GM18909 (cell line): ENCODE results near the gene CHMP4A.
"Not testable (repeated sequence)": the region's sequence is repeated elsewhere in the genome, so short reads cannot be mapped to it uniquely, and the experiment has no call there.

ENCODE experiments used
- ATAC-seq: cut with Tn5 transposase; IDR thresholded peaks from one replicate; pipeline ENCODE4 v1.9.1; 2021; ENCODE audit warnings: mild to moderate bottlenecking; ENCODE audit not compliant: unreplicated experiment, poor library complexity

Gene CHMP4A

GRCh38 chr14:24231263-24232120, 18.2 kb upstream of the CHMP4A start:
- ATAC-seq: peak; percentile 15

DNA sequence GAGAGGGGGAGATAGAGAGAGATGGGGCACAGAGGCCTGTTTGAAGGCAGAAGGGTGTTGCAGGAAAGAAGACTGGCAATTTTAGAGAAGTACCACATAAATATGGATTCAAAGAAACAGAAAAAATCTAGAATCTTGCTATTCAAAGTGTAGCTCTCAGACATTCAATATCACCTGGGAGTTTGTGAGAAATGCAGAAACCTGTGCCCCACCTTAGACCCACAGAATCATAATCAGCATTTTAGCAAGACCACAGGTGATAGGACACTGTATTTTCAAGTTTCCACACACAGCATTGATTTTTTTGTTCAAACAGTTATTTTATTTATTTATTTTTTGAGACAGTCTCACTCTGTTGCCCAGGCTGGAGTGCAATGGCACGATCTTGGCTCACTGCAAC, 15.6 kb upstream of the CHMP4A start:
- no peak for ATAC-seq

DNA sequence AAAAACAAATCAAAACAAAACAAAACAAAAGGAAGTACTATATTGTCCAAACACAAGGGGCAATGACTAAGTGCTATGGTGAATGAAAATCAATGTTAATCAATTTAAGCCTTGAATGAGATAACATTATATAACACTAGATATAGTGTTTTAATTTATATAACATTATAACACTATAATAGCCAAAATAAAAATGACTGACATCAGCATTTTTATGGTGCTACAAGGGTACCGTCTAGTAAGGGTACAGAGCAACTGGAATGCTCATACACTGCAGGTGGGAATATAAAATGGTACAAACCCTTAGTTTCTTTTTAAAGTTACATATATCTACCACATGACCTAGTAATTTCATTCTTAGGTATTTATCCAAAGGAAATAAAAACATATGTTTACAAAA, 13.2 kb upstream of the CHMP4A start:
- no peak for ATAC-seq

- no peak for ATAC-seq
These were observed 11.4 kb upstream of the CHMP4A start for GRCh38 chr14:24224618-24225071.

GRCh38 chr14:24222987-24223386, 9.7 kb upstream of the CHMP4A start:
- ATAC-seq: not testable (repeated sequence)

DNA sequence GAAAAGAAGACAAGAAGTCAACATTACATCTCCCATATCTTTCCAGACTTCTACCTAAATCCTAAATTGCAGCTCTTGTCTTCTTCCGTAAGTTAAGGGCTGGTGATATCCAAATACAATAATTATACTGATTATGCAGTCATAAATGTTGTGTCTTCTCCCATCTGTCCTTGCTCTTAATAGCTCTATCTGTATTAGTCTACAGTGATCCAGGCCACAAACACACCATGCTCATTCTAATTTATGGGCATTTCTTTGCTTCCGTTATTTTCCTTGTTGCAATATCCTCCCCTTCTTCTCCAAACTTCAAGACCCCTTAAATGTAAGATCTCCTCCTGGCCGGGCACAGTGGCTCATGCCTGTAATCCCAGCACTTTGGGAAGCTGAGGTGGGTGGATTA, 6.2 kb upstream of the CHMP4A start:
- no peak for ATAC-seq

- ATAC-seq: no peak
These were observed 5.8 kb upstream of the CHMP4A start for GRCh38 chr14:24219080-24219479.

GRCh38 chr14:24216876-24217275, 3.6 kb upstream of the CHMP4A start:
- not testable (repeated sequence) for ATAC-seq

DNA sequence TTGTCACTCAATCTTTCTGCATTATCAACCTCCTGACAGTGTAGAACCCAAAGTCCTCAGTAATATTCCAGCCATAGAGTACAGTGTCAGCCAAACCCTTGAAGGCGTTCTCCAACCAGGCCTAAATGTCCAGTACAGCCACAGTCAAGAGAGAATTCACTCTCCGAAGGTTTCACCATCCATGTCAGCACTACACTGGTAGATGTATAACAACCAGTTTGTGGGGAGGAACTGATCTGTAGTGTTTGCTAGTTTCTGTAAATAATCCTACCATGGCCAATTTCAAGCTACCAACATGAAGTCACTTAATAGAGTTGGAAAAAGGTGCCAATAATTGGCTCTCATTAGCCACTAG, 3.0 kb upstream of the CHMP4A start:
- ATAC-seq: no peak

- peak; percentile 73 for ATAC-seq
These were observed 2.4 kb upstream of the CHMP4A start, which contains the start of gene MDP1 for GRCh38 chr14:24215495-24216344. MDP1 (minus strand) TSS chr14:24216066; CDS start chr14:24215955, 111 bp downstream.

DNA sequence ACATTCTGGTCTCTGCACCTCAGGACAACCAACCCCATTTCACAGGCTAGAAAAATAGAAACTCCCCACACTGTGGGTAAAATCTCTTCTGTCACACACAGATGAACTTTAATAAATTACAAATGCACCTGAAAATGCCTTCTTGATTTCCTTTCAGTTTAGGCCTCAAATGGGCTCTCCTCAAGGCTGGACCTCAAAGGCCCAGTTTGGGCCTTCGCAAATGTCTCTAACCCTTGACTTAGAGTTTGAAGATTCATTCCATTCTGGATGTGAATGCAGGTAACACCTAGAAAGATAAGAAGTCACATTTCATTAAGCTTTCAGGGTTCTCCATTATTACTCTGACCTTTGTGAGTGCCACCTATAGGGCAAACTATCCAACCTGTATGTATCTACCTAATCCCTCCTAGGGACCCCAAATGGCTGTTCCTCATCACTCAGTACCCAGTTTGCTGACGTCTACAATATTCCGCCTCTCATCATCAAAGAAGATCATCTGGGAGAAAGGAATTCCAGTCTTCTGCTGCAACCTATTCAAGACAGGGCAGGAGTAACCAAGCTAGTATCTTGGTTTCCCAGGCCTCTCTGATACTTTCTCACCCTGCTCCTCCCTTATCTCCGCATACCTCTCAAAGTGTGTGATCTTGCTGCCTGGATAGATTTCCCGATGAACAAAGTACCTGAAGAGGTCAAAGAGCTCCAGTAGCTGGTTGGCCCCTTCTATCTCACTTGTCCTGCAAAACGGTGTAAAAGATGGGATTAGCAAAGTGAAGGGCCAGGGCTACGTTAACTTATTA, 776 bp upstream of the CHMP4A start:
- ATAC-seq: no peak

- ATAC-seq: no peak
These were observed 2.0 kb downstream of the CHMP4A start for GRCh38 chr14:24211311-24211710.

DNA sequence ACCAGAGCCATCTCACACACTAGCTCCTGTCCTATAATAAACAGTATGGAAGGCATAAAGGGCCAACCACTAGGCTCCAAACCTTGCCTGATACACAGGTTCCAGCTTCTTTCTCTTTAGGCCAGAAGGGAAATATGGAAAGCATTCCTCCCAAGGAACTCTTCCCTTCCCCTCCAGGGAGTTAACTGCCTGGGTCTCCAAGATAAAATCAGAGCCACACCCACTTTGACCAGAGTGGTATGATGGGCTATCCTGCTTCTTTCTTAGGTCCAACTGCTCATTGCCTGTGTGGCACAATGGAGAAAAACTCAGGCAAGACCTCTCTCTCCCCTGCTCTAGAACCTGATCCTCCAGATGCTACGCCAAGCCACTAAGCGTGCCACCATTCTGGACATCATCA, 5.7 kb downstream of the CHMP4A start:
- ATAC-seq: no peak

GRCh38 chr14:24207104-24207551, 6.2 kb downstream of the CHMP4A start:
- ATAC-seq: no peak

- ATAC-seq: no peak
These were observed 6.8 kb downstream of the CHMP4A start for GRCh38 chr14:24206260-24207103.

GRCh38 chr14:24204163-24205146, 8.8 kb downstream of the CHMP4A start:
- no peak for ATAC-seq

DNA sequence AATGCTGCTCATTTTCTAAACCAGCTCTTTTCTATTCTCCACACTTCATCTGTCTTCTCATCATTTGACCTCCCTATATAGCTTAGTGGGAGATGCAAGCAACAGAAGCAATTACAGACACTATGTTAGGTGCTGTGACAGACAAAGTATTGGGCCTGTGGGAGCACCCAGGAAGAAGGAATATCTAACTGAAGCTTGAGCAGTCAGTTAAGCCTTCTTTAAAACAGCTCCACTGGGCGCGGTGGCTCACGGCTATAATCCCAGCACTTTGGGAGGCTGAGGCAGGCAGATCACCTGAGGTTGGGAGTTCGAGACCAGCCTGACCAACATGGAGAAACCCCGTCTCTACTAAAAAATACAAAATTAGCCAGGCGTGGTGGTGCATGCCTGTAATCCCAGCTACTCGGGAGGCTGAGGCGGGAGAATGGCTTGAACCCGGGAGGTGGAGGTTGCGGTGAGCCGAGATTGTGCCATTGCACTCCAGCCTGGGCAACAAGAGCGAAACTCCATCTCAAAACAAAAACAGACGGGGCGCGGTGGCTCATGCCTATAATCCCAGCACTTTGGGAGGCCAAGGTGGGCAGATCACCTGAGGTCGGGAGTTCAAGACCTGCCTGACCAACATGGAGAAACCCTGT, 9.9 kb downstream of the CHMP4A start:
- ATAC-seq: not testable (repeated sequence)

GRCh38 chr14:24202538-24202937, 10.8 kb downstream of the CHMP4A start:
- ATAC-seq: not testable (repeated sequence)
